Colonic mucosa (tissue), 4 donors: Measurements from ENCODE around the gene PARP11. TPM values are rescaled to one million over a fixed set of nuclear protein-coding genes. Genes with fewer than 3 reads are reported as not detected.
A peak's percentile ranks its signal among the peaks of the same experiment; 100 is the strongest.

ENCODE experiments used
- DNase-seq: peaks from one replicate; pipeline ENCODE4 v3.0.0-alpha.2; 2020
- H3K27ac ChIP-seq: fragments of 200-600 bp; one replicate; pipeline ENCODE4 v1.8.0; 2021
- H3K27me3 ChIP-seq: fragments of 200-600 bp; one replicate; pipeline ENCODE4 v1.8.0; 2021
- H3K36me3 ChIP-seq: fragments of 200-600 bp; one replicate; pipeline ENCODE4 v1.8.0; 2021
- H3K4me1 ChIP-seq: fragments of 200-600 bp; one replicate; pipeline ENCODE4 v1.8.0; 2021; ENCODE audit warnings: mild to moderate bottlenecking
- H3K4me3 ChIP-seq: fragments of 200-600 bp; one replicate; pipeline ENCODE4 v1.8.0; 2021
- H3K9ac ChIP-seq, 2 donors: one replicate each; pipeline ENCODE4 v1.7.0; 2013; ENCODE audit warnings: control low read depth in 2 of 2, low read depth in 2 of 2, low read length in 2 of 2
- H3K9me3 ChIP-seq: fragments of 200-600 bp; one replicate; pipeline ENCODE4 v1.8.0; 2021
- intact Hi-C: fragments of 100-400 bp; cut with DNase I; formaldehyde crosslinking; loops from one replicate; pipeline ENCODE4 v1.14.1; 2022
- total RNA-seq, 2 donors: library from RNA; stranded (reverse); fragmentation: NEBNext Ultra II Directional in 1 of 2; extraction: Animal tissue kit (Norgen Biotek cat#: 25700) in 1 of 2; gene quantifications; one replicate each; pipeline ENCODE4 v1.2.1, GENCODE V29; 2021
- TF ChIP-seq, protein P1 (sequence below): fragments of 200-600 bp; IDR thresholded peaks from one replicate; pipeline ENCODE4 v1.8.0; 2022; ENCODE audit warnings: antibody characterized with exemption, mild to moderate bottlenecking
- donor health status: healthy.
- donor health status: DM: no; HTN: no; CAD: no.
- donor health status: DM: no; HTN: no; CAD: no.

Gene PARP11
- total RNA-seq, 2 donors from 2014 or later, result 5.5 to 5.8 TPM

DNA sequence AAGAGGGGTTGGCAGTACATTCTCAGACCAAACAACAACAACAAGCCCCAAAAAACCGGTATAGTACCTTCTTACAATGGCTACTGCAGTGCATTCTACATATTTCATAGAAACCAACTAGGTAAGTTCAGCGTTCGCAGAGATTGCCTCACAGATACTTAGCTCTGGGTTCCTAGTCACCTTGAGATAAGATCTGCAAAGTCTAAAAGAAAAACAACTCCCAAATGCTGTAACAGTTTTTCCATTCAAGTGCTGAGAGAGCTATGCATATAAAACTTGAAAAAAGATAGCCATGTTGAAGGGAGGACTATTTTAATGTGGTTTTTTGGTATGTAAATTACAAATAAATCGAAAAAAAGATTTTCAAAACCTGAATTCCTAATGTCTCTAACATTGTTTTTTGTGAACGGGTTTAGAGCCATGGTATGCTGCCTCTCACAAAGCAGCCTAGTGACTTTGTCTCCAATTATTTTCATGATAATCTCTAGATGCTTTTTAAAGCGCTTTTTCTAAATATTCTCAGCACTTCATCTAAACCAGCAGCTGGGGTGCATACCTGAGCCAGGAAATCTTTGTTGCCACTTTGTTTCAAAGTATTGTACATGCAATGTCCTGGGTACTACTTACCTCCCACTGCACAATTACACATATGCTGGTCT lies 63.7 kb downstream of the PARP11 start:
- no peak overlapping the region for H3K4me3 ChIP-seq
- intact Hi-C loops, result no loop called here
- no peak for DNase-seq
- H3K27me3 ChIP-seq, result no peaks in the 10 kb centered on the region
- no peaks in the 10 kb centered on the region for H3K9me3 ChIP-seq
- H3K36me3 ChIP-seq, result no peaks in the 10 kb centered on the region
- no peak overlapping the region for H3K27ac ChIP-seq
- TF ChIP-seq, protein P1, sequence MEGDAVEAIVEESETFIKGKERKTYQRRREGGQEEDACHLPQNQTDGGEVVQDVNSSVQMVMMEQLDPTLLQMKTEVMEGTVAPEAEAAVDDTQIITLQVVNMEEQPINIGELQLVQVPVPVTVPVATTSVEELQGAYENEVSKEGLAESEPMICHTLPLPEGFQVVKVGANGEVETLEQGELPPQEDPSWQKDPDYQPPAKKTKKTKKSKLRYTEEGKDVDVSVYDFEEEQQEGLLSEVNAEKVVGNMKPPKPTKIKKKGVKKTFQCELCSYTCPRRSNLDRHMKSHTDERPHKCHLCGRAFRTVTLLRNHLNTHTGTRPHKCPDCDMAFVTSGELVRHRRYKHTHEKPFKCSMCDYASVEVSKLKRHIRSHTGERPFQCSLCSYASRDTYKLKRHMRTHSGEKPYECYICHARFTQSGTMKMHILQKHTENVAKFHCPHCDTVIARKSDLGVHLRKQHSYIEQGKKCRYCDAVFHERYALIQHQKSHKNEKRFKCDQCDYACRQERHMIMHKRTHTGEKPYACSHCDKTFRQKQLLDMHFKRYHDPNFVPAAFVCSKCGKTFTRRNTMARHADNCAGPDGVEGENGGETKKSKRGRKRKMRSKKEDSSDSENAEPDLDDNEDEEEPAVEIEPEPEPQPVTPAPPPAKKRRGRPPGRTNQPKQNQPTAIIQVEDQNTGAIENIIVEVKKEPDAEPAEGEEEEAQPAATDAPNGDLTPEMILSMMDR, result no peak
- H3K9ac ChIP-seq, result no peak overlapping the region
- no peaks in the 10 kb centered on the region for H3K4me1 ChIP-seq

DNA sequence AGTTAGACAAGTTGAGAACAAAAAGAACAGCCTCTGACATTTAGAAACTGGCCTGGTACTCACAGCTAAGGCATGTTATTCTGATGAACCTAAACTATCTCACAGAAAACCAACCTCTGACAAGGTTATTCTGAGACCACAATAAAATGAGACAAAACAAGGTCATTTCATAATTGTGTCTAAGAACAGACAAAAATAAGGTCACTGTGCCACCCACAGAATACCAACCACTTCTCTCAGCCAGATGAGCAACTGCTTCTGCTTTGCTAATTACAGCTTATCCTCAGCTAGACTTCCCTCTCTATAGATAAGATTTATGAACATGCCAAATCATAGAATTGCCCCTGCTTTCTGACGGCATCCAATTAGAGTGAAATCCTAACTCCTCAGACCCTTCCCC lies 68.1 kb downstream of the PARP11 start:
- Histone ChIP-seq H3K9ac (no peak overlapping the region), H3K36me3 (no peaks in the 10 kb centered on the region), H3K27ac (no peak overlapping the region), H3K27me3 (no peaks in the 10 kb centered on the region), H3K4me1 (no peaks in the 10 kb centered on the region), H3K9me3 (no peaks in the 10 kb centered on the region), H3K4me3 (no peak overlapping the region)
- TF ChIP-seq, protein P1, result no peak
- no peak for DNase-seq
- intact Hi-C loops, result loop anchor here (2.0 kb wide), 1 partner anchor 504 kb away; no protein-coding TSS in a partner anchor

DNA sequence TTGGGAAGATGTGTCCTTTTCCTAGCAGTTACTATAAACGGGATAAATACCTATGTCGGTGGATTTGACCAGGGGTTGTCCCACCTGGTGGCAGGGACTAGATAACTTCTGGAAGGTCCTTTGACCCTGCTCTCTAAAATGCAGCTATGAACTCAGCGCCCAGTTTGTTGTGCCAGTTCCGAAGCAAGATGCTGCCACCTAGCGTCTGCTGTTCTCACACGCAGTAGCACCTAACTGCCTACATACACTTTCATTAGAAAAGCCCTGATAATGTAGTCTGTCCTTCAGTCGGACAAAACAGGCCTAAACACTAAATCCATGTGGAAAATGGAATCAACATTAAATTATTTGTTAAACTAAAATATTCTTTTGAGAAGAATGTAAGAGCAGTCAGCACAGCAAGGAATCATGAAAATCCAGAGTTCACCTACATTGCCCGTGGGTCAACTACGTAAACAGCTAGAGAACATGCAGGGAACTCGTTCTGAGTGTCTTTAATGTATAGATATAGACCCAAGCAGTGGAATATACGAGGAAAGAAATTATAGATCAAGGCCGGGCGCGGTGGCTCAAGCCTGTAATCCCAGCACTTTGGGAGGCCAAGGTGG lies 69.2 kb downstream of the PARP11 start:
- intact Hi-C loops, result loop anchor here (2.0 kb wide), 1 partner anchor 503 kb away; no protein-coding TSS in a partner anchor
- H3K27ac ChIP-seq, result no peak overlapping the region

DNA sequence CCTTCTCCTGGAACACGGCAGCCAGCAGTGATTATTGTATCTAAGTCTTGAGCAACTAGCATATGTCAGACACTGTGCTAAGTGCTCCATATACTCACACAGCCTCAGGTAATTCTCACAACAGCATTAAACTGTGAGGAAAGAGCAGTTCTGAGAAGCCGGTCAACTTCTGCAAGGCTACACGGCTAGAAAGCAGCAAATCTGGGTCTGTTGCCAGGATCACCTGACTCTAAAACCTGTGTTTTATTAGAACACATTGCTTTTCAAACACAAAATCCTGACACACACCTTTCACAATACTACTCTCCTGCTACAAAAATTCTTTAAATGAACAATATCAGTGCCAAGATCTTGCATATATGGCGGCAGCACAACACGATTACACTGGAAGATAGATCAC lies 70.5 kb downstream of the PARP11 start:
- no peaks in the 10 kb centered on the region for H3K27me3 ChIP-seq
- no peak overlapping the region for H3K27ac ChIP-seq
- no peak overlapping the region for H3K9ac ChIP-seq
- intact Hi-C loops, result no loop called here
- TF ChIP-seq, protein P1, result no peak
- no peak overlapping the region for H3K4me3 ChIP-seq
- no peak for DNase-seq
- no peaks in the 10 kb centered on the region for H3K4me1 ChIP-seq
- no peaks in the 10 kb centered on the region for H3K36me3 ChIP-seq
- no peaks in the 10 kb centered on the region for H3K9me3 ChIP-seq

More for the DNA sequence above, 69.2 kb downstream of the PARP11 start:
- no peaks in the 10 kb centered on the region for H3K36me3 ChIP-seq
- H3K4me3 ChIP-seq, result no peak overlapping the region
- peak; percentile 76 for DNase-seq
- no peaks in the 10 kb centered on the region for H3K9me3 ChIP-seq
- H3K4me1 ChIP-seq, result no peaks in the 10 kb centered on the region
- H3K9ac ChIP-seq, result no peak overlapping the region
- TF ChIP-seq, protein P1, result peak; percentile 77
- H3K27me3 ChIP-seq, result no peaks in the 10 kb centered on the region

DNA sequence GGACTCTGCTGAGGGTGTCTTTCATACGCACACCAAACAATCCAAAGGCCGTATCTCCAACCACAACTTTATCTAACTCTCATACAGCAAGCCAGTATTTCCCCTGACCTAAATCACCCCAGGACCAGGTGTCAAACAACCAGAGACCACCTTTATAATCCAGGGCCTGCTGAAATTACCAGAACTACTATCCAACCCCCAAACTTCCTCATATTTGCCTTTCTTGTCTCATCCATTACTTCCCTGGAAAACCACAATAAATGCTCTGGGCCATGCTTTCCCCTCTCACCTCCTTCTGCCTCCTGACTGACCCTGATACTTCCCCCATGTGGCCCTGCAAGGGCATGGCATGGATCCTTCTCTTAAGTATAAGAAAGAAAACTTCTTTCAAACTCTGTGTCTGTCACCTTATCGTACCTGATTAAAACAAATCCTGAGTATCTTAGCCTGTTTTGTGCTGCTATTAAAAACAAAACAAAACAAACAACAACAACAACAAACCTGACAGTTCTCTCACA lies 75.6 kb downstream of the PARP11 start:
- intact Hi-C loops, result no loop called here
- Histone ChIP-seq H3K9me3 (no peaks in the 10 kb centered on the region), H3K27me3 (no peaks in the 10 kb centered on the region)

More for the DNA sequence above, 75.6 kb downstream of the PARP11 start:
- DNase-seq, result no peak
- Histone ChIP-seq H3K36me3 (no peaks in the 10 kb centered on the region), H3K4me1 (no peaks in the 10 kb centered on the region), H3K9ac (no peak overlapping the region), H3K27ac (no peak overlapping the region), H3K4me3 (no peak overlapping the region)
- TF ChIP-seq, protein P1, result no peak
